K562 treated with DMSO at 1 percent for 4 hours (cell line): Measurements from ENCODE around the gene SLC22A7. TPM values are rescaled to one million over a fixed set of nuclear protein-coding genes. Genes with fewer than 3 reads are reported as not detected.

Experiments used
- total RNA-seq: library from RNA; unstranded; fragments of 300-600 nt; gene quantifications from 2 replicates; pipeline ENCODE4 v1.2.3, GENCODE V29; 2022; ENCODE audit not compliant: insufficient read depth

Gene SLC22A7, protein sequence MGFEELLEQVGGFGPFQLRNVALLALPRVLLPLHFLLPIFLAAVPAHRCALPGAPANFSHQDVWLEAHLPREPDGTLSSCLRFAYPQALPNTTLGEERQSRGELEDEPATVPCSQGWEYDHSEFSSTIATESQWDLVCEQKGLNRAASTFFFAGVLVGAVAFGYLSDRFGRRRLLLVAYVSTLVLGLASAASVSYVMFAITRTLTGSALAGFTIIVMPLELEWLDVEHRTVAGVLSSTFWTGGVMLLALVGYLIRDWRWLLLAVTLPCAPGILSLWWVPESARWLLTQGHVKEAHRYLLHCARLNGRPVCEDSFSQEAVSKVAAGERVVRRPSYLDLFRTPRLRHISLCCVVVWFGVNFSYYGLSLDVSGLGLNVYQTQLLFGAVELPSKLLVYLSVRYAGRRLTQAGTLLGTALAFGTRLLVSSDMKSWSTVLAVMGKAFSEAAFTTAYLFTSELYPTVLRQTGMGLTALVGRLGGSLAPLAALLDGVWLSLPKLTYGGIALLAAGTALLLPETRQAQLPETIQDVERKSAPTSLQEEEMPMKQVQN
- not detected in 2 replicates for total RNA-seq

GRCh38 chr6:43297644-43298564 is at the start of gene SLC22A7:
Gene SLC22A7, plus strand, starts transcription at chr6:43298260. Its CDS starts 99 bp downstream, at chr6:43298359.

GRCh38 chr6:43308101-43308989 is 10.3 kb downstream of the SLC22A7 start, which contains the start of gene CRIP3:
Gene CRIP3, minus strand, starts transcription at chr6:43308826. Its CDS starts 34 bp downstream, at chr6:43308792.

Other genes with a start within 250 kb of the SLC22A7 start
- gene CUL7, start 244.4 kb upstream of the SLC22A7 start, total RNA-seq, result 22.7 and 29.4 TPM in 2 replicates
- 126 and 131 TPM in 2 replicates for gene MRPL2, start 238.8 kb upstream of the SLC22A7 start, total RNA-seq
- gene KLC4, start 238.6 kb upstream of the SLC22A7 start, total RNA-seq, result 33.5 and 36.4 TPM in 2 replicates
- 10.4 and 12.0 TPM in 2 replicates for gene PTK7, start 221.9 kb upstream of the SLC22A7 start, total RNA-seq
- 33.6 and 38.1 TPM in 2 replicates for gene SRF, start 127.0 kb upstream of the SLC22A7 start, total RNA-seq
- gene CUL9, start 116.1 kb upstream of the SLC22A7 start, total RNA-seq, result 12.5 and 20.5 TPM in 2 replicates
- gene DNPH1, start 68.8 kb upstream of the SLC22A7 start, total RNA-seq, result 204 and 307 TPM in 2 replicates
- gene TTBK1, start 54.8 kb upstream of the SLC22A7 start, total RNA-seq, result not detected in 2 replicates
- gene CRIP3, start 10.6 kb downstream of the SLC22A7 start, total RNA-seq, result not detected in 2 replicates
- 13.0 and 16.6 TPM in 2 replicates for gene ZNF318, start 71.4 kb downstream of the SLC22A7 start, total RNA-seq
- 11.9 and 15.4 TPM in 2 replicates for gene ABCC10, start 129.3 kb downstream of the SLC22A7 start, total RNA-seq
- gene DLK2, start 157.3 kb downstream of the SLC22A7 start, total RNA-seq, result 0.84 TPM in 1 of 2 replicates, not detected in the other
- 40.5 and 45.9 TPM in 2 replicates for gene TJAP1, start 179.3 kb downstream of the SLC22A7 start, total RNA-seq
- not detected in 2 replicates for gene LRRC73, start 212.1 kb downstream of the SLC22A7 start, total RNA-seq
- 136 and 148 TPM in 2 replicates for gene YIPF3, start 218.7 kb downstream of the SLC22A7 start, total RNA-seq
- 47.9 and 51.3 TPM in 2 replicates for gene POLR1C, start 218.8 kb downstream of the SLC22A7 start, total RNA-seq